Stimulated activated CD8-positive, alpha-beta memory T cell treated with anti-CD3 and anti-CD28 coated beads, Interleukin-15, amount 100 ng/mL, for 1 hour (primary cell): Measurements from ENCODE around the gene TEKT2.
A peak's percentile ranks its signal among the peaks of the same experiment; 100 is the strongest.

Source experiments
- DNase-seq: peaks from one replicate; pipeline ENCODE4 v3.0.0-alpha.2; 2020; ENCODE audit warnings: low read depth

TEKT2 gene

DNA sequence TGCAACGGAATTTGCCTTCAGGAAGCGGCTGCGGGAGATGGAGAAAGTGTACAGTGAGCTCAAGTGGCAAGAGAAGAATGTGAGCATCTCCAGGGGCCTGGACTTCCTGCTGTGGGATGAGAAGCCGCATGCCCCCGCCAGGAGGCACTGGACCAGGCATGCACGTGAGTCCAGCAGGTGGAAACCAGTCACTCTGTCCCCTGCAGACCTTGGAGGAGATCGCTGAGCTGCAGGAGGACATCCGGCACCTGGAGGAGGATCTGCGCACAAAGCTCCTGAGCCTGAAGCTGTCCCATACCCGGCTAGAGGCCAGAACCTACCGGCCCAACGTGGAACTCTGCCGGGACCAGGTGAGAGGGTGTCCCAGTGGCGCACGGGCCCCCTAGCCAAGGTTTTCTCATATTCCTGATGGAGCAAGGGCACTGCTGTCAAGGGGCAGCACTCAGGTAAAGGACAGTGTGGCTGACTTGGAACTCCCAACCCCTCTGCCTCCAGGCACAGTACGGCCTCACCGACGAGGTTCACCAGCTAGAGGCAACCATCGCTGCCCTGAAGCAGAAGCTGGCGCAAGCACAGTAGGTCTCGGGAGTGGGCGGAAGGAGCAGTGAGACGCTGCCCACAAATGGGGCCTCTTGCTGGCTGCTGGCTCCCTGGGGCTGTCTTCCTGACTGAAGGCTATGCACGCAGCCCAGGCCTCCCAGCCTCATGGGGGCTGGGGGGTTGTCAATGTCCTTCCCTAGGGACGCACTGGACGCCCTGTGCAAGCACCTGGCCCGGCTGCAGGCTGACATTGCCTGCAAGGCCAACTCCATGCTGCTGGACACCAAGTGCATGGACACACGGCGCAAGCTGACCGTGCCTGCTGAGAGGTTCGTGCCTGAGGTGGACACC is 3.6 kb downstream of the TEKT2 start:
- no peak for DNase-seq

DNA sequence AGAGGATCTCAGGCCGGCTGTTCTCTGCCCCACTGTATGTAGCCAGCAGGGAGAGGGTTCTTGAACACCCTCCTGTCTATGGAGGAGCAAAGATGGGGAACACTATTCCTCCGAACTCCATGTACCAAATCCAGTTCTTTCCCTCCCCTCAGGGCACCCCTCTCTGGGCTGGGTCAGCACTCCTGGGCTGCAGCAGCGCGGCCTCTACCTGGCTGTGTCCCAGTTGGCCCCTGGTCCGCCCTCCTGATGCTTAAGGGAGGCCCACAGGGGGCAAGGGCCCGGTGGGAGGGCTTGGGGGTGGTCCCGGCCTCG is 4.3 kb downstream of the TEKT2 start:
- no peak for DNase-seq

GRCh38 chr1:36088577-36089392 is 4.9 kb downstream of the TEKT2 start, which contains the start of gene ADPRS:
Gene ADPRS (plus strand): TSS chr1:36088892. CDS start chr1:36088905, 13 bp downstream.
- DNase-seq = peak; percentile 79

- DNase-seq = no peak
Observed at GRCh38 chr1:36089393-36090121, 5.7 kb downstream of the TEKT2 start.

GRCh38 chr1:36091141-36091540 is 7.2 kb downstream of the TEKT2 start:
- no peak for DNase-seq

- no peak for DNase-seq
Observed at GRCh38 chr1:36091698-36092097, 7.8 kb downstream of the TEKT2 start.

DNA sequence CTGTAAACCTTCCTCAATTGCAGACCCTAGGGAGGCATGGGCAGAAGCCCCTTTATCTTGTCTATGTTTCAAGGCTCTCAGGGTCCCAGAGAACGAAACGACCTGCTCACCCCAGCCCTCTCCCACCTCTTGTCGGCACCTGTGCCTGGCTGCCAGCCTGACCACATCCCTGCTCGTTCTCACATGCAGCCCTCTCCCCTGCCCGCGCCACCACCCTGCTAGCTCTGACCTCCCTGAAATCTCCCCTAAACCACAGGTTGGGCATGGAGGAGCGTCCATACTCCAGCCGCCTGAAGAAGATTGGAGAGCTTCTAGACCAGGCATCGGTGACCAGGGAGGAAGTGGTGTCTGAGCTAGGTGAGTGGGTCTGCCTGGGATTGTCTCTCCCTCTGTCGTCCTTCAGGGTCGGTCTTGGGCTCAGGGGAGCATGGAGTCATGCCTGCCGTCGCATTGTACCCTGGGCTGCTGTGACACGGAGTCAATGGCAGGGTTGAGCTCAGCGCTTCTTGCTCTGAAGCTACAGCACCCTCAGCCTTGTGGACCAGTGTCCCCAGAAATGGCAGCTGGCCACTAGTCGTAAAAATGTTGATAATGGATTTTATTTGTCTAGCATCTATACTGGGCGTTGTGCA is 8.4 kb downstream of the TEKT2 start:
- no peak for DNase-seq

- DNase-seq = no peak
Observed at GRCh38 chr1:36092798-36093185, 8.9 kb downstream of the TEKT2 start.

DNA sequence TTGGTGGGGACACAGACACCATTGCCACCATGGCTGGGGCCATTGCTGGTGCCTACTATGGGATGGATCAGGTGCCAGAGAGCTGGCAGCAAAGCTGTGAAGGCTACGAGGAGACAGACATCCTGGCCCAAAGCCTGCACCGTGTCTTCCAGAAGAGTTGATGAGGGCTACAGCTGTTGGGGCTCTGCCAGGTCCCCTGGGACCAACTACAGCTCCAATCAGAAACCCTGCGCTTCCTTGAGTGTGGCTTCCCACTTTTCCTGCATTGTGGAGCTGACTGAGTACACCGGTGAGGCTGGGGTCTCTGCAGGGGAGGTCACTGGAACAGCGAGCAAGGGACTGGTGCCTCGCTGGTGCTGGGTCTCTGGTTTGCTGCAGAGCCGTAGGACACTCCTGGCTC is 9.3 kb downstream of the TEKT2 start:
- no peak for DNase-seq

DNA sequence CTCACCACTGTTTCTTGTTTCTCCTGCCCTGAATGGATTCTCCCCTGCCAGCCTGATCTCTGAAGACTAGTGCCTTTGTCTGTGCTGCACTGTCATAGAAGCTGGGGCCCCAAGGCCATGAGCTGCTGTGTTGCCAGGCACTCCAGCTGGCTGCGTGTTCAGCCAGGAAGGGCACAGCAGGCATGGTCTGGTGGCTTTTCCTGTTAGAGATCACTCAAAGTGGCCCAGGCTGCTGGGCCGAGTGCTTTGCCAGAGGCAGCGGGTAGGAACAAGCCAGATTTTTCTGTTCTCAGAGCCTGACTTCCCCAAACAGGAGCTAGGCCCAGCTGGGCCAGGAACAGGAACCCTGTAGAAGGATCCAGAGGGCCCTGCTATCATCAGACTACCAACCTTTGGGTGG is 10.0 kb downstream of the TEKT2 start:
- DNase-seq = no peak

DNA sequence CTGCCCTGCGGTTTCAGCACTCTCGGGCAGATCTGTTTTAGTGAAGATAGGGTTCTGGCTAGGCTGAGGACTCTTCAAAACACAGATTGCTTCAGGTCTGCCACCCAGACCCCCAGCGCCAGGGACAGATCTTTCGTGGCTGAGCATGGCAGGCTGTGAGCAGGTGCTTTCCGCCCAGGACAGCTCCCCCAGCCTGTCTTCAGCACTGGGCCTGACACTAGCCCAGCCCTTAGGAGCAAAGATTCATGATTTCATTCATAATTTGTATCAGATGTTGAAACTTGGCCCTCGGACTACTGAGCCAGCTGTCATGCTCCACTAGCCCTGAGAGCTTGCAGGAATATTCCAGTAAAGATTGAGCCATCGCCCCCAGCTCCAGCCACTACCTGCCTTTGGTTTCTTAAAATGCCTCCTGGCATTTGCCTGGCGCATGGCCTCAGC is 10.7 kb downstream of the TEKT2 start:
- no peak for DNase-seq

DNA sequence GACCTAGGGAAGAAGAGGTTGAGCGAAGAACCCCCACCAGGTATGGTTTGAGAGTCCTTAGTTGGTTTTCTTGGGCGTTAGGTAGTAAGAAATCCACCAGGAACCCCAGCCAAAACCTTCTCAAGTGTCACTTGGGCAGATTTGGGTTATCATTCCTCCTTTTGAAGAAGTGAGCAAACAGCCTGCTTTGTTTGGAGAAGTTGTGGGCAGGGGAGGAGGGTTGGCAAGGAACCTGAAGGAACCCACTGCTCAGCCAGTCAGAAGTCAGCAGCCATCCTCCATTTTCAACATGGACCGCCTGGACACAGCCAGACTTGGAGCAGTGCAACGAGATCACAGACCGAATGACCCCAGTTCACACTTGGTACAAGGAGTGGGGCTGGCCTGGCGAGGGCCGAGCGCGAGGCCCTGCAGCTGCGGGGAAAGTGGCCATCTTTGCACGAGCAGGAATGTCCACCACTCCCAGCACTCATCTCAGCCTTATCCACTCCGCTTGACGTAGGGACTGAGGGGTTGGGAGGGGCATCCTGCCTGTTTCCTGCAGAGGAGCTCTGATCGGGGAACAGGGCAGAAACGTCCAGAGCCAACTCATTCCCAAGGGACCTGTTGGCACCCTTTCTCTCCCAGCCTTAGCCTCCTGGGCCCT is 12.0 kb downstream of the TEKT2 start:
- DNase-seq = no peak

DNA sequence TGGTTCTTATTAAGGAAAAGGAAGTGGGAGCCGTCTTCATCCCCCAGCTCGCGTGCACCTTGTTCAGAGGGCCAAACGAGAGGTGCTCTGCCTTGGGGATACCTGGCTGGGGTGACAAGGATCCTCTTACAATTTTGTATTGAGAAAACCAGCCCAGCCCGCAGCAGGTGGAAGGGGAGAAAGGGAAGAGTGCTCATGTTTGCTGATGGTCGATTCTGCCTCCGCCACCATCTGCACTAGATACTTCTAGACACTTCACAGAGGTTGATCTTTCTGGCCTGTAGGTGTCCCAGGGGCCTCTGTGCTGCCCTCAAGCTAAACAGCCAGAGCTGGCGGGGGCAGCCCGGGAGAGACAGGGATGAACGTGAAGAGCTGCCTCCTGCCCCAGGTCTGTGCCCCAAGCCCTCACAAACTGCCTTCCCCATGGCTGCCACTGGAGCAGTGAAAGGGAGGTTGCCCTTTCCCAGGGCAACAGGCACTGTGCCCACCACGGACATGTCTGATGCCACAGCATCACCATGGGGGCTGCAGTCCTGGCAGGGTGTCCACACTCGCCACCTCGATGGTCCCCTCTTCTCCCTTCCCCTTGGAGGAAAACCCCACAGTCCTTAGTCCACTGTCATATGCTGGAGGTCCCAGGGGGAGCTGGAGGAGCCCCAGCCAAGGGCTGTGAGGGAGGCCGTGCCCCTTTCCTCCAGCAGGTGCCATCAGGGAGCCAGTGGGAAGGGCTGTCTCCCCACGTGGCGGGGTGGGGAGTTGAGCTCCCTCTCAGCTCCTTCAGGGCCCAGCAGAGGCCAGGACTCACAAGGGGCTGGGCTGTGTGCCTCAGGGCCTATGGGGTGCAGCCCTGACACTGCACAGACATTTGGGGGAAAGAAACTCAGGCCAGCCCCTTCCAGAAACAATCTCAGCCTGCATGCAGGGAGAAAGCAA is 12.9 kb downstream of the TEKT2 start:
- no peak for DNase-seq

- DNase-seq = no peak
Observed at GRCh38 chr1:36097693-36098585, 14.0 kb downstream of the TEKT2 start.

GRCh38 chr1:36098650-36099365 is 14.9 kb downstream of the TEKT2 start:
- DNase-seq = no peak

DNA sequence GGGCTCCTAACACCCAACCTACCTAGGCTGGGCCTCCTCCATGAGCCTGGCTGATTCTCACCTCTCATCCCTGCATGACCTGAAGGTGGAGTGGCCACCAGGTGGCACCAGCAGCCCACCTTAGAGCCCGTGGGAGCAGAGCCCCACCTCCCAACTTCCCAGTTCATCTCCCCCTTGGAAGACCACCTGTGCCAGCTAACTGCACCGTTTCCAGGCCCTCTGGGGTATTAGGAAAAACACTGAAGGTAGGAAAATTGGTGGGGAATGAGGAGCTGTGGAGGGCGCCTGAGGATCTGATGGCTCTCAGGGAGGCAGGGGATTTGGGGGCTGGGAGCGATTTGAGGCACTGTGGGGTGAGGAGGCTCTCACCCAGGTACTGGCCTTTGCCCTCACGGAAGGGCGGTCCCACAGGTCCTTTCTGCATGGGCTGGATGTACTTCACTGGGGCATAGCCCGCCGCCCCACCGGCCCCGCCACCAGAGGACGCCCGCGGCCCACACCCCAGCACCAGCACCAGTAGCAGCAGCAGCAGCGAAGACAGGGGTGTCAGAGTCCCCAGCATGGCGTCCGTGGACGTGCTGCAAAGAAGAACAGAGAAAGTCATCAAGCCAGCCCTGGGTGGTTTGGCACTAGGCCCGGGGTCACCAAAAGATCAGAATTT is 15.9 kb downstream of the TEKT2 start:
- peak; percentile 65 for DNase-seq

GRCh38 chr1:36100376-36100775 is 16.5 kb downstream of the TEKT2 start:
- DNase-seq = no peak

DNA sequence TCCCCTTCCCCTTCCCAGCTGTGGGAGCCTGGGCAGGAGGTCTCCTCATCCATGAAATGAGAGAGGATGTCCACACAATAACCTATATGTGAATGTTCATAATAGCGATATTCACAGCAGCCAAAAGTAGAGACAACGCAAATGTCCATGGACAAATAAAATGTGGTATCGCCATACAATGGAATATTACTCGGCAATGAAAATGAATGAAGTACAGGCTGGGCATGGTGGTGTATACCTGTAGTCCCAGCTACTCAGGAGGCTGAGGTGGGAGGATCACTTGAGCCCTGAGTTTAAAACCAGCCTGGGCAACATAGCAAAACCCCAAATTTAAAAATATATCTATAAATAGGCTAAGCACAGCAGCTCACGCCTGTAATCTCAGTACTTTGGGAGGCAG is 17.7 kb downstream of the TEKT2 start:
- no peak for DNase-seq
